ENCODE data around the gene SERGEF.
A peak's percentile ranks its signal among the peaks of the same experiment; 100 is the strongest.

SERGEF gene

DNA sequence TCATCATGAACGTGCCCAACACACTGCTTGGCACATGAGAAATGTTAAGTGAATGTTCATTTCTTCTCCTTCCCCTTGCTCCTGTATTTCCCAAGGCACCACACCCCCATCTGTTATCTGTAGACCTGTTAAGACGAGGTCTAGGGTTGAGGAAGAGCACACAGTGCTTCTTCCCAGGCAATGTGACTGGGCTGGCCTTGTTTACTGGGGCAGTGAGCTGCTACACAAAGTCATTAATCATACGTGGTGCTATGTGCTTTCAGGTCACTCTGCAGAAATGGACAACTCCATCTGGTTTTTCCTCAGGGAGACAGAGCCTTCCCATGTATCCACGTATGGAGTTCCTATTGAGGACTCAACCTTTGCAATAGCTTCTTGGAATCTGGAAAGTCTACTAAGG, 159.6 kb downstream of the SERGEF start:
- DNase-seq: no peak

DNA sequence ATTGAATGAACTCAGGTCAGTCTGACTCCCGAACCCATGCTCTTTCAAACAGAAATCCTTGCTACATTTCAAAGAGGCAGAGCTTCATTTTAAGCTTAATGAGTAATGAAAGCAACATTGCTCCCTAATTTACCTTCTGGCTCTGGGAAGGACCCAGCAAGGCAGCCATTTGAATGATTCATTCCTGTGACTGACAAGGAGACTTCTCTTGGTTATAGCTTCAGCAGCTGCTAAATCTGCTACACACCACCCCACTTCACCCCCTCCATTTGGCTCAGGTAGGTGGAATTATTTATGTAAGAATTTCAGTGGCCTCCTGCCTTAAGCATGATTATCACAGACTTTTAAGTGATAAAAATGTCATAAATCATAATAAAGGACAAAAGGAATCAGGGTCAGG, 160.6 kb downstream of the SERGEF start:
- no peak for DNase-seq

DNA sequence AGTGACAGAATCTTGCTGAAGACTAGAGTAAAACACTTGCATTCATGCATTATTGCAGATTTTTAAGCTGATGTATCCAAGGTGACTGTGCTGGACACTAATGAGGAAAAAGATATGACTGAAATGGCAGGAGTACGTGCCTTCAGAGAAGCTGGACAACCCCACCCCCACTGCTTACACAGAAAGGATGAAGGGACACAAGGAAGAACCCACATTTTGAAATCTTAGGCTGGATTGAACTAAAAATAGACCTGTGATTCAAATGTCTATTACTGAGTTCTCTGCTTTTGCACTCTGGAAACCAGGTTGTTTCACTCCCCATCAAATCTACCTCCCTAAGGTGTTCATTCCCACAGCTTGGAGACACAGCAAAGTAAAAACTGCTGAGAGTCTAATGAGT, 161.2 kb downstream of the SERGEF start:
- DNase-seq: no peak

DNA sequence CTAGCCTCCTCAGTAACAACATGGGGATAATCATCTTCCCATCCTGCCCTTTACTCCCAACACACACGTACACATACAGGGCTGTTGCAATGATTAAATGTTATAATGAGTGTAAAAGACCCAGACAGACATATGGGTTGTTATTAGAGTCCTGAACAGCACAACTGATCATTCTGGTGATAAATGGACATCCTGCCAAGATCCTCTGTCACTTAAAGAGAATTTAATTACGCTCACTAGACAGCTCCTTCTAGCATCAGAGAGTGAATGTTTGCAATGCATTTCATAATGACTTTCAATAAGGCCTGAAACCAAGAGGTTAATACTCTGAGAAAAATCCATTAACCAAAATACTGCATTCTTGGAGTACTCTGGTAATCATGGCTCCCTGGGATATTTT, 162.5 kb downstream of the SERGEF start:
- no peak for DNase-seq

DNA sequence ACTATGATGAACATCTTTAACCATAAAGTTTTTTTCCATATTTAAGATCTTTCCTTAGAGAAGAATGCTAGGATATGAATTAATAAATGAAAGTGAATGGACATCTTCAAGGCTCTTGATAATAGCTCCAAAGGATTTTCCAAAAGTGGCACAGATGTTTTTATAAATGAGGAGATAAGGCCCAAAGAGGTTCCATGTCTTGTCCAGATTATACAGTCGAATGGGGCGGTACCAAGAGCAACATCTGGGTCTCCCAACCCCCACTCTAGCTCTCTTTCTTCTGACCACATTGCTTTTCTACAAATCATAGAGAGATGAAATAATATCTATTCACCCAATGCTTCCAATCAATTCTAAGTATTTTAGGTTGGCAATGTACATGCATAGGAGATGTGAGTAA, 164.1 kb downstream of the SERGEF start:
- no peak for DNase-seq

DNA sequence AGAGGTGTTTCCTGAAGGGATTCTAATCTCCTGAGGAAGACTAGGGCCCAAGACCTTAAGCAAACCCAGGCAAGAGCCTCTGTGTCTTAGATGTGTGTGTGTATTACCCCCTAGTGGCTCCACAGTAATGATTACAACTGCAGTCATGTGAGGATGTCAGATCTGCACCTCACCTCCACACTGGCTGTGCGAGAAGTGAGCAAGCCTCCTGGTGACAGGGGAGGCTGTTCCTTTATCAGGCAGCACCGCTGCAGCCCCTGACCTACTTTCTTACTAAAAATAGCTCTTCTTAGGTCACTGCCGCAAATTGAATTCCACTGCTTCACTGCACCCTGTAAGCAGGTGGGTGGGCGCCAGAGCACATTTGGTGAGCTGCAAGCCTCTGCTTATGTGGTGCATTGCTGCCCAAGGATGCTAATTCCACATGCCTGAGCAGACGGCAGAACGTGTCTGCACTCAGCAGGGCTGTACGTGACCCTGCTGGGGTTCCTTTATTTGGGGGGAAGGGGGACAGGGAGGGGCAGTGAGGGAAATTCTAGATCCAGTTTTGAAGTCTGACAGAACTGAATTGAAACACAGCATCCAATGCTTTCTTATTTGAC, 165.9 kb downstream of the SERGEF start:
- DNase-seq: no peak

DNA sequence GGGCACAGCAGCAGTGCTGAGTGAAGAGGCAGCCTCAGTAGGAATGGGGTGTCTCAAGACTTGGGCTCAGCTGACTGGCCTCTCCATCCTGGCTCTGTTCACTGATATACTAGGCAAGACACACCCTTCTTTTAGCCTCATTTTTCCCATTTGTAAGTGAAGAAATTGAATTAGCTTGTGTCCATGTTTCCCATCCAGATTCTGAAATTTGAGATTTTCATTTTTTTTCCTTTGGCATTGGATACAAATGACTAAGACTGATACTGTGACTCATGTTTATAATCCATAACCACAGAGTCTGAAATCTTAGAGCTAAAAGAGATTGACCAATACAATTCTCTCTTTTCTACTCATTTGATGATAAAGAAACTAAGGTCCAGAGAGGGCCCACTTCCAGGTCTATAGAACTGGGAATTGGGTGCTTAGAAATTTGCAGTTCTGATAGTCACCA, 167.4 kb downstream of the SERGEF start:
- DNase-seq: no peak

DNA sequence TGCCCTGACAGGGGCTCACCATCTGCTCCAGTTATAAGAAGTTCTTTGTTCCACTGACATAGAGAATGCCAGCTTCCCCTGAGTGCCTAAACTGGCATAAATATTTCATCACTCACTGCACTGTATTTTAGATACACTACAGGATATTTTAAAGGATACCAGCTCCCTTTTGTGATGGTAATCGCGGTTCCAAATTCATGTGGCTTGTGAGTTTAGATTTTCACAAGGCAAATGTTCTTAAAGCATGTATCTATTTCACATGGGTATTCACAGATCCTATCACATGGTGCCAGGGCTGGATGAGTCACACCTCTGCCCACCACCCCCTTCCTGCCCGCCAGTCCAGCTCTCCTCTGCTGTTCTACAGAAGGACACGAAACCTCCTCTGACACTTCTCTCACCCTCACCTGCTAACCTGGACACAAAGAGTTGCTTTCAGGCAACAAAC, 172.7 kb downstream of the SERGEF start:
- no peak for DNase-seq

DNA sequence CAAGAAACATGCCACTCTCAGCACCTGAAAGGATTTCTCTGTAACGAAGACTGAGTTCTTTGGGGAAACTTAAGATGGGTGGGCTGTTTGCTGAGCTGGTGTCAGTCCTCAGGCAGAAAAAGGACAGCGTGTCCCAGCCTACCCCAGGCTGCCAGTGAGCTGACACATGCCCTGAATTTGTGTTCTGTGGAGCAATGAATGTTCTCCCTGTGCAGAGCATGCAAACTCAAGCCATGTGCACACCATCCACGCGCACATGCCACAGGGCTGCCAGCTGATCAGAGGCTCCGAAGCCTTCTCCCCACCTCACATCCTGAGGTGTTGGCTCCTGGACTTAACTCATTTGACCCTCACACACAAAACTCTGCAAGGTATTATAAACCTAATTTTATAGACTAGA, 173.4 kb downstream of the SERGEF start:
- no peak for DNase-seq

DNA sequence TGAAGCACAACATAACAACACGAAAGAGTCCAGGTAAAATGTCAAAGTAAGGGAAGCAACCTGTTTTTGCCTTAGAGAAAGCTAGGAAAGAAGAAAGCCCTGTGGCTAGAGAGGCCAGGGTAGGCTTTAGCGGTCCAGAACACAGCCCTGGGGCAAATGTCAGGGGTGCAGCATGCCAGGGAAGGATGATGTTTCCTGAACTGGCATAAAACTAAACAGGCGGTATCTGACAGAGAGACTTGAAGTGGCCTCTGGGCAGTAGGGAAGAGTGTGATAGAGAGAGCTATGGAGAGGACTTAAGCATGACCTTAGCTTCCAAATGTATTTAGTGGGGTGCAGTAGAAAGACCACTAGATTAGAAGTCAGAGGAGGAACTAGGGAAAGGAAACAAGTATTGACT, 174.7 kb downstream of the SERGEF start:
- DNase-seq: no peak

DNA sequence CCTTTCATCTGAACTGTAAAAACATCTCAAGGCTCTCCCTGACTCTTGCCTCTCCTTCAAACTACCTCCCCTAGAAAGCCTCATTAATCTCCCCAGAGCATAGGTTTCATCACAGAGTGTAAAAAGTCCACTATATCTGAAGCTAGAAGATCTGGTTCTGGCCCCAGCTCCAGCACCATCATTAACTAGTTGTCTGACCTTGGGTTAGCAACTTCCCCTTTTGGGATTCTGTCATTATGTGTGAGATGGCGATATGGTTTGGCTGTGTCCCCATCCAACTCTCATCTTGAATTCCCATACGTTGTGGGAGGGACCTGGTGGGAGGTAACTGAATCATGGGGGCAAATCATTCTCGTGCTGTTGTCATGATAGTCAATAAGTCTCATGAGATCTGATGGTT, 181.0 kb downstream of the SERGEF start:
- DNase-seq: no peak

DNA sequence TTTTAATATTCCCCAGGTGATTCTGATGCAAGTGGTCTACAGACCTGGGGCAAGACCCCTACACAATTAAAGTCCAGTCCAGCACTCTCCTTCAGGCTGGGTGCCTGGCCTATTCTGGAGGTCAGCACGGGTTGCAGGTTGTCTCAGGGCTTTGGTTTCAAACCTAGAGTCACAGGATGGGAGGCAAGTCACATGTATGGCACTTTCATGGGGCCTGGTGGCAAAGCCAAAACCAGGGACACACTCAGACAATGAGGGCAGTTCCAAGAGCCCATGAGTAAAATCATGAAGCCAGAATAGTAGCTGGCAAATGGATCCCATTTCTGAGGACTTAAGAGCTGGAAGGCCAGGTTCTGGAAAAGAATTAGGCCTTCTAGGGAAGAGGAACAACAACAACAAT, 181.6 kb downstream of the SERGEF start:
- no peak for DNase-seq

DNA sequence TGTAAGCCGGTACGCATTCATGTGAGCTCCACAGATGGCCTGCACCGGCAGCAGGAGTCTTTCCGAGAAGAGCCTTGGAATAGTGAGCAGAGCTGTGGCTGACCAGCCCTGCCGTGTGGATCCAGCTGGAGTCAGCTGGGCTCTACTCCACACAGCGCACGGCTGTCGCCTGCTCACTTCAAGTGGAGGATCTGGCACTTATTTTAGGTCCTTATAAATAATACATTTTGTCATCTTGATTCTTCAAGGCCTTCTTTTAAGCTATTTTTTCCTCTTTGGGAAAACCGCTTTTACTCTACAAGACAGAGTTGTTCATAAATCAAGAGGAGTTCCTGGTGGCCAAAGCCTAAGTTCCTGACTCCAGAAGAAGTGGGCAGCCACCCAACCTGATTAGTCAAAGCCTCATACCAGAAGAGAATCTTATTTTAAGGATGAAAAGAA, 184.5 kb downstream of the SERGEF start:
- DNase-seq: no peak

DNA sequence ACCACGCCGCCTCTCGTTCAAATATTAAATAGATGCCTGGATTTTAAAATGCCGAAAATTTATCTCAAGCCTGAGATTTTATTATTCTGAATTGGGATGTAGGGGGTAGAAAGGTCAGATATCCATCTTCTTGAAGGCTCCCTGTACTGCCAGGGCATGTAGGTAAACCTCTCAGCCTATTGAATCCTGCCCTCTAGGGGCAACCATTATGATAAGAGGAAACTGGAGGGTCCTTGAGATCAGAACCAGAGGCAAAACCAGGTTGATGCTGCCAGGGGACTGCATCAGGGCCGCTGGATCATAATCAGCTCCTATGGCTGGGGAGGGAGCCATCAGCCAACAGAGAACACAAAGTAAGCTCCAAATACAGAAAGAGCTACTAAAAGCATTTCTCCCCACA, 185.8 kb downstream of the SERGEF start:
- peak; percentile 11 for DNase-seq

DNA sequence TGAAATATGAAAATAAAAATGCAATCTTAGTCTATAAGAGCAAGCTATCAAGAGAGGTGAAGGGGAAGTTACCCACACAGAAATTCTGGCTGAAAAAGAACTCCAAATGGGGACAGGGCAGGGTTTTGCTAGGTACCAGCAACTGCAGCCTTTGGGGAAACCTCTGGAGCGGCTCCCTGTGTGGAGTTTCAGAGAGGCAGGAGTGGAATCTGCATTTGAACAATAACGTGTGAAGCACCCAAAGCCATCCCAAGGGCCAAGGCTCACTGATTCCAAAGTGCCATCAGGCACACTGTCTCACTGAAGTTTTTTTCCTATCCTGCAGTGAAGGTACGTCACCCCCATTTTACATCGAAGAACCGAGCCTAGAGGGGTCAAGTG, 190.5 kb downstream of the SERGEF start:
- no peak for DNase-seq

DNA sequence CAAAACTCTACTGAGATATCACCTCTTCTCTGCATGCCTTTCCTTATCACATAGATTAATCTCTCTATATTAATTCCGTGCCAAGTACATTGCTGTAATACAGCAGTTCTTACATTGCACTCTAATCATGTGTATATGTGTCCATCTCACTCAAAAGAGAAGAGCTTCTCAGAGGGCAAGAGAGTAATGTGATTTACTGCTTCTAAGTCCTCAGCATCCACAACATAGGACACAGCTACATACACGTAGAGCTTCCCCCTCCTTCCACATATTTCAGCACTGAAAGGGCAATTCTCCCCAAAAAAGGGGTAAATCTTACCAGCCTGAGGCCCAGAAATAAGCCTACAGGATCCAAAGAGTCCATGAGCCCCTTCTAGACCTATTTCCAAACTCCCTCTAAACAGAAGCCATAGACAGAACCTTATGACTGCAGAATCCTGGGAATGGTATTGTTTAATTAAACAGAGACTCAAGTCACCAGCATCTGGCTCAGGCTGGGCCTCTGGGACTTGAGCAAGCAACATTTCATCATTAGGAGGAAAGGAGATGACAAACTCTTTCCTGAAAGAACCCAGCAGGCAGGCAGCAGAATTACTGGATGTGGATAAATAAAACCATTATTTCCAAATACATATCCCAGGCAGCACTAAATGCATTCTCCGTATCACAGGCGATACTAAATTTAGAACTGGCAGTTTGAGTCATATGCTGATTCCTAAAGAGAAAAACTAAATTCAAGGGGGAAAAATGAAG, 191.0 kb downstream of the SERGEF start:
- no peak for DNase-seq

DNA sequence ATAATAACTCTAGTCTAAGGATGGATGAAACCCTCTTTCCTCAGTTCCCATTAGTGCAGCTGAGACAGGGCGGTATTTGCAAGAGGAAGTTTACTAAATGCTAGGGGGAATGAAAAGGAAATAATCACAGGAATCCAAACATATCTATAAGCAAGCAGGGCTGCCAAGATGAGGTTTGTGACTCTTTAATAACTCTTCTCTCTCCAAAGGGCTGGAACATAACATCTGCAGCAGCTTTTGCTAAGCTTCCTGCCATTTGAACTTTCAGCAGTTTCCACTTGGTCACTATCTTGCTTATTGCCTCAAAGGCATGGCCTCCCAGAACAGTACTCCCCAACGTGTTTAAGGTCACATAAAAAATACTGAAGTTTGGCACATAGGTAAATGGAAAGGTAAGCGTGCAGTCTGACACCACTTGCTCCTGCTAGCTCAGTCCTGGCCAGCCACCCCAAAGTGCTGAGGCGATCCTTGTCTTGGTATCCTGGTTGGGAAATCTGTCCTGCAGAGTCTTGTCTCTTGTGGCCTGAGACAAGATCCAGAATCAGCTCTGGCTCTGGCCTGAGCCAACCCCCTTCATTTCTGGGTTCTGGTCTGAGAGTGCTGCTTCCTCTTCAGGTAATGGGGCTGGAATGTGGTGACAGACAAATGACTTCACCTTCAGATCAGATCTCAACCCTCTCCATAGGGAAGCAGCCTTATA, 196.5 kb downstream of the SERGEF start:
- DNase-seq: no peak

DNA sequence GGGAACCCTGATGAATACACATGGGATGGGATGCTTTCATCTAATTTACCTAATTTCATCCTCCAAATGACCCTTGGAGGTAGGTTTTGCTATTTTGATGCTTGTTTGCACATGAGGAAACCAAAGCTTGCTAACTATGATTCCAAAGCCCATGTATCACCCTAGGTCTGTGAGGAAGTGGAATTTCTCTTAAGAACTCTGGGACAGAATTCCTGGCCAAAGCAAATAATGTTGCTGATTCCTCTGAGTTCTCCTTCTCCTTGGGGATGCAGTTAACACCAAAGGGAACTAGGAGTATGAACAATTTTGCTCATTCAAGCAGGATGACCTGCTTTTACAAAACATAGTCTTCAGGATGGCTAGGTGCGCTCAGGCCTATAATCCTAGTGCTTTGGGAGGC, 198.3 kb downstream of the SERGEF start:
- DNase-seq: no peak

DNA sequence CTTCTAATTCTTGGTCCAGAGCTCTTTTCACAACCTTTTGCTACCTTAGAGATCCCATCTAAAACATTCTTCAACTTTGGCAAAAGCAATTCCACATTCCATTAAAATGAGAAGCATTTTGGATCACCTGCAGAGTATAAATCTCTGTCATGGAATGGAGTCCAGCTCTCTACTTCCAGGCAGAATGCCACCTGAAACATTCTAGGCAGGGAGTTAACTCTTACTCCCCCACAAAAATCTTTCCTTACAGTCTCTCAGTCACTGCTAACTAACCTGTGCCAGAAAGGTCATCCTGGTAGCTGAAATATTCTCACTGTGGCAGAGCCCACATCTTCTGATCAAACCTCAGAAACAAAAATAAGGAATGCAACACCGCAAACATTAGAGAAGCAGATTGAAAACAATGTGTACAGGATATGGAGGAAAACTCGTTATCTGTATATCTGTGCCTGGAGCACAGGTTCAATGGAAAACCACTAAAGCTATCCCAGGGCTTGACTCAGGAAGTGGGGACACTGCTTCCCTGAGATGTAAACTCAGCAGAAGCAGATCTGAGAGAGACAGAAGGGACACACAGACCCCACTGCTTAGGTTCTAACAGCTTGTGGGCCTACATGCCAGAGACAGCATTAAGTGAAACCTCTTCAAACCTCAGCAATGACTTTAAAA, 199.3 kb downstream of the SERGEF start:
- no peak for DNase-seq

DNA sequence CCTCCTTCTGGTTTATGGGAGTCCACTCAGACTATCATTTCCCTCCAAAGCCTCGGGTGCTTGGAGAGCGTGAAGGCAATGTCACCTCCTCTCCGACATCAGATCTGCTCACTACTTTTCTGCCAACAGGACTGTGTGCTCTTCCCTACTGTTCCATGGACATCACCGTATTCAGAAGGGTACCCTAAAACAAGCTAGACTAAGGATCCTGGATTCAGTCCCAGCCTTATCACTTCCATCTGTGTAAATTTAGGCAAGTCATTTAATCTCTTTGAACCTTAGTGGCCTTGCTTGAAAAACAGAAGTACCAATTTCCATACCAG, 200.0 kb downstream of the SERGEF start:
- peak; percentile 38 for DNase-seq

DNA sequence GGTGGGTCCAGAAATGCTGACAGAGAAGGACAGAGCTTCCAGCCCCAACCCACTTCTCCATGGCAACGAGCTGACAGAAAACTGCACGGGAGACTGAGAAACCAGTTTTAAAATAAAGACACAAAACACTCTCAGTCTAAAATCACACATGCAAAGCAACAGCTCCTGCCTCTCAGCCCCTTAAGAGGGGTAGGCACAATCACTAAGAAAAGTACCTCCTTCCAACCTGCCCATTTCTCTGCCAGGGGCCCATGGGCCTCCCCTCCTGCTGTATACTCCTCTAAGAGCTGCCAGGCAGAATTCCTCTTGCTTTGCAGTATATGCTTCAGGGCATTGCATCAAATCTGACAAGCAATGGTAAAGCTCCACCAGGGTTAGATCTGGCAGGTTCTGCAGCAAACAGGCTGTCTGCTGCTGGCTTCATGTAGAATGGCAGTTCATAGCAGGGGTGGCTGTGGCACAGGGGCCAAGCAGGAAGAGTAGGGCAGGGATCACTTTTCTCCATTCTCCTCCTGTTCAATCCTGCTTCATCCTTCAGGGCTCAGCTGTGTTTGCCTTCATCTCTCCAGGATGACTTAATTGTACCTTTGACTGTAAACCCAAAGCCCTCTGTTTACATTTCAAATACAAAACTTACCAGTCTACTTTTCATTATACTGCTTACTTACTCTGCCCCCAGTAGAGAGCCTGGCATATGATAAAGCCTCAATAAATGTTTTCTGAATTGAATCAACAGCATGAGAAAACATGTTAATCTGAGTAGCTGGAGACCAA, 200.6 kb downstream of the SERGEF start:
- DNase-seq: peak; percentile 75

DNA sequence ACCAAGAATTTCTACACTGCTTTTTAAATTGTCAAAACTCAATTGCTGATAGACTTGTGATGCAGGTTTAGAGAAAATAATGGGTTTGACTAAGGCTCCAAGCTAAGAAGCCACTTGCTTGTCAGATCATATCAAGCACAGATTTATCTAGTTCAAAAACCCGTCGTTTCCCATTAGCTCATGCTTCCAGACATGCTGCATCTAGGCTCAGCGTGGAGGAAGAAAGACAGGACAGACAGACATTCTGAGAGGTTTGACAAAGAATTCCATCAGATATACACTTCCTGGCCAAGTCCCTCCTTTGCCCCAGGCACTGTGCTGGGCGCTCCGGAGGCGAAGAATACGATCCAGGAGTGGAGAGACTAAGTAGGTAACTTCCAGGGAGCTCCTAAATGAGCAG, 201.5 kb downstream of the SERGEF start:
- no peak for DNase-seq

DNA sequence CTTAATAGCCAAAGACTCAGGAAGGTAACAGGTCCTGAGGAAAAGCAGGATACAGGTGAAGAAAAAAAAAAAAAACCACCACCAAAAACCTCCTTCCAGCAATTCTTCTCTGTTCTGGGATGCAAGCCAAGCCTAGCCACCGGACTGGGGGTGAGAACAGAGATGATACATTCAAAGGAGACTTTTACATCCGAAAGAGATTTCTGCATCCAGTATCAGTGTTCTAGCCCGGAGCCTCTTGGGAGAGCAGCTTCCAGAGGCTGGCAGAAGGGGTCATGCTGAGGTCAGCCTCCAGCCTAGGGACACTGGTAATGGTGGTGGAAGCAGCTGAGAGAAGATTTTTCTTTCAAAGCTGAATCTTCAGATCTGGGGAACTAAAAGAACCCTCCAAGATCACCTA, 202.1 kb downstream of the SERGEF start:
- DNase-seq: no peak
